OCI-LY7 (cell line): ENCODE data around the gene PEBP1. TPM values are rescaled to one million over a fixed set of nuclear protein-coding genes. Genes with fewer than 3 reads are reported as not detected.

Experiments
- BruUV-seq: library from RNA; stranded (reverse); fragments of 400-500 nt; replicated peaks from 2 replicates; lab custom pipeline; 2021; lab: Mats Ljungman, UMichigan
- CTCF ChIA-PET: fragments of 300-600 bp; sonication (Branson Sonifier 250); formaldehyde crosslinking; loops from one replicate; lab custom pipeline; 2022; ENCODE audit warnings: antibody characterized with exemption; ENCODE audit not compliant: unreplicated experiment; lab: Charles Lee
- POLR2A ChIA-PET: fragments of 300-600 bp; sonication (Branson Sonifier 250); formaldehyde crosslinking; loops from one replicate; lab custom pipeline; 2022; ENCODE audit warnings: antibody characterized with exemption; lab: Charles Lee
- DNase-seq: peaks from one replicate; pipeline ENCODE4 v3.0.0-alpha.2; 2015; ENCODE audit warnings: low spot score
- H2AFZ ChIP-seq: fragments of 200-600 bp; sonication (generic), shearing (Covaris generic); 2 replicates; pipeline ENCODE4 v1.6.1; 2014; ENCODE audit warnings: mild to moderate bottlenecking, antibody characterized with exemption, low read length, moderate library complexity
- H3K27ac ChIP-seq: fragments of 200-600 bp; sonication (generic); 2 replicates; pipeline ENCODE4 v1.5.1; 2014; ENCODE audit warnings: mixed run types, low read depth, mild to moderate bottlenecking, moderate library complexity, low read length, inconsistent platforms; ENCODE audit not compliant: poor library complexity, severe bottlenecking
- H3K36me3 ChIP-seq: fragments of 200-600 bp; sonication (generic); 2 replicates; pipeline ENCODE4 v1.6.1; 2014; ENCODE audit warnings: mild to moderate bottlenecking, antibody characterized with exemption, low read length, moderate library complexity, mixed read lengths; ENCODE audit not compliant: insufficient read depth
- H3K4me1 ChIP-seq: fragments of 200-600 bp; sonication (generic); 2 replicates; pipeline ENCODE4 v1.5.1; 2014; ENCODE audit warnings: mild to moderate bottlenecking, low read length; ENCODE audit not compliant: insufficient read depth, poor library complexity, severe bottlenecking
- H3K4me2 ChIP-seq: fragments of 200-600 bp; sonication (generic); 2 replicates; pipeline ENCODE4 v1.6.1; 2014; ENCODE audit warnings: mild to moderate bottlenecking, low read length
- H3K4me3 ChIP-seq: fragments of 200-600 bp; sonication (generic); 2 replicates; pipeline ENCODE4 v1.5.1; 2014; ENCODE audit warnings: mild to moderate bottlenecking, low read depth, low read length; ENCODE audit not compliant: poor library complexity, severe bottlenecking
- H3K79me2 ChIP-seq: fragments of 200-600 bp; sonication (generic); 2 replicates; pipeline ENCODE4 v1.6.1; 2016; ENCODE audit warnings: low read depth, mild to moderate bottlenecking, low read length, moderate library complexity, mixed read lengths; ENCODE audit not compliant: insufficient read depth
- H3K9me2 ChIP-seq: fragments of 200-600 bp; sonication (generic); 2 replicates; pipeline ENCODE4 v1.6.1; 2016; ENCODE audit warnings: mild to moderate bottlenecking, low read length, mixed read lengths; ENCODE audit not compliant: insufficient read depth
- H3K9me3 ChIP-seq: fragments of 200-600 bp; sonication (generic); 2 replicates; pipeline ENCODE4 v1.6.1; 2014; ENCODE audit warnings: mild to moderate bottlenecking, mixed run types, low read length, mixed read lengths
- H4K20me1 ChIP-seq: fragments of 200-600 bp; sonication (generic); 2 replicates; pipeline ENCODE4 v1.6.1; 2014; ENCODE audit warnings: mild to moderate bottlenecking, antibody characterized with exemption, low read length, moderate library complexity, mixed read lengths; ENCODE audit not compliant: insufficient read depth
- CTCF ChIP-seq: fragments of 200-600 bp; sonication (generic); conservative IDR thresholded peaks from 2 replicates; pipeline ENCODE4 v1.5.1; 2014; ENCODE audit warnings: mild to moderate bottlenecking, antibody characterized with exemption, low read length, moderate library complexity, mixed read lengths
- EZH2phosphoT487 ChIP-seq: fragments of 200-600 bp; sonication (generic); IDR thresholded peaks from 2 replicates; pipeline ENCODE4 v1.6.1; 2018; ENCODE audit warnings: low read depth, borderline replicate concordance, mild to moderate bottlenecking, mixed run types, antibody characterized with exemption, low read length, moderate library complexity, mixed read lengths
- intact Hi-C: fragments of 100-400 bp; cut with micrococcal nuclease; formaldehyde crosslinking; loops from one replicate; pipeline ENCODE4 v1.10.0; 2022; ENCODE audit not compliant: unreplicated experiment
- total RNA-seq, 2 experiments: library from RNA; depleted of rRNA in 1 of 2; stranded (reverse); fragments of >200 nt in 1 of 2; shearing (Covaris generic) in 1 of 2; gene quantifications; 2 replicates each; pipeline ENCODE4 v1.2.3, GENCODE V29; 2014 to 2022

The PEBP1 gene
- total RNA-seq, 2 experiments from 2014 or later, result 128 to 154 TPM

- no TSS peak for BruUV-seq
- Histone ChIP-seq H3K9me2 (no peaks in the 10 kb centered on the region), H3K27ac (no peak overlapping the region), H3K4me2 (no peak overlapping the region), H3K79me2 (no peaks in the 10 kb centered on the region), H3K9me3 (no peaks in the 10 kb centered on the region), H3K4me3 (no peak overlapping the region), H3K36me3 (peaks cover 71% of the 10 kb centered on the region), H2AFZ (no peak overlapping the region), H4K20me1 (no peaks in the 10 kb centered on the region), H3K4me1 (peaks cover 3% of the 10 kb centered on the region)
- intact Hi-C loops, result no loop called here
- ChIA-PET CTCF (interaction anchor here (1.0 kb wide), 1 partner anchor 201 kb away, joined by 4 read pairs; the partner anchor contains the start of gene SUDS3), POLR2A (interaction anchor here (0.6 to 1.2 kb wide), 5 partner anchors 8 to 368 kb away, joined by 3 read pairs; partner anchors contain the start of gene PEBP1)
- TF ChIP-seq CTCF (no peak), EZH2phosphoT487 (no peak)
- DNase-seq, result peak; percentile 7
These were observed 40.0 kb downstream of the PEBP1 start for GRCh38 chr12:118175823-118176447.

- TF ChIP-seq EZH2phosphoT487 (no peak), CTCF (no peak)
- H3K9me2 ChIP-seq, result no peaks in the 10 kb centered on the region
- DNase-seq, result no peak
- CTCF ChIA-PET, result interaction anchor here (2.7 kb wide), 1 partner anchor 193 kb away, joined by 12 read pairs; the partner anchor contains the start of gene SUDS3
- H3K4me1 ChIP-seq, result peaks cover 21% of the 10 kb centered on the region
- no peak overlapping the region for H3K4me2 ChIP-seq
- intact Hi-C loops, result no loop called here
- H3K9me3 ChIP-seq, result no peaks in the 10 kb centered on the region
- H3K36me3 ChIP-seq, result peaks cover 19% of the 10 kb centered on the region
- H4K20me1 ChIP-seq, result peaks cover 8% of the 10 kb centered on the region; the same call in 1 of the 2 replicates
- no TSS peak for BruUV-seq
- POLR2A ChIA-PET, result interaction anchor here (0.5 to 1.4 kb wide), 6 partner anchors 8 to 194 kb away, joined by 3 to 6 read pairs (median 4); partner anchors contain the start of genes SUDS3 and TAOK3
- no peak overlapping the region for H3K4me3 ChIP-seq
- H3K79me2 ChIP-seq, result no peaks in the 10 kb centered on the region
- H2AFZ ChIP-seq, result no peak overlapping the region
- H3K27ac ChIP-seq, result no peak overlapping the region
These were observed 47.2 kb downstream of the PEBP1 start for GRCh38 chr12:118183155-118183554.

GRCh38 chr12:118183711-118184110, 47.8 kb downstream of the PEBP1 start:
- Histone ChIP-seq H3K9me2 (no peaks in the 10 kb centered on the region), H4K20me1 (peaks cover 8% of the 10 kb centered on the region; the same call in 1 of the 2 replicates), H3K4me1 (peaks cover 21% of the 10 kb centered on the region), H2AFZ (no peak overlapping the region), H3K79me2 (no peaks in the 10 kb centered on the region), H3K4me3 (no peak overlapping the region), H3K36me3 (peaks cover 18% of the 10 kb centered on the region), H3K9me3 (no peaks in the 10 kb centered on the region), H3K4me2 (no peak overlapping the region), H3K27ac (no peak overlapping the region)
- ChIA-PET POLR2A (interaction anchor here (0.5 to 1.5 kb wide), 6 partner anchors 9 to 194 kb away, joined by 3 to 9 read pairs (median 4); partner anchors contain the start of gene TAOK3), CTCF (interaction anchor here (2.7 kb wide), 1 partner anchor 193 kb away, joined by 12 read pairs; the partner anchor contains the start of gene SUDS3)
- BruUV-seq, result no TSS peak
- intact Hi-C loops, result no loop called here
- TF ChIP-seq EZH2phosphoT487, result no peak
- TF ChIP-seq CTCF, result no peak
- no peak for DNase-seq
